Glomerular endothelial cell (primary cell): ENCODE measurements around the gene SNAPC3. TPM values are rescaled to one million over a fixed set of nuclear protein-coding genes. Genes with fewer than 3 reads are reported as not detected.
A peak's percentile ranks its signal among the peaks of the same experiment; 100 is the strongest.

Source experiments
- DNase-seq: peaks from one replicate; pipeline ENCODE4 v3.0.0-alpha.2; 2011; ENCODE audit warnings: low read depth, low spot score; ENCODE audit errors: extremely low read depth
- total RNA-seq: library from RNA; depleted of rRNA; stranded (reverse); fragments of >200 nt; gene quantifications from 2 replicates; pipeline ENCODE4 v1.2.3, GENCODE V29; 2015

SNAPC3 gene
- total RNA-seq, 1 donor from 2014 or later, result 35.2 TPM

- DNase-seq, result no peak
These were observed 63.4 kb downstream of the SNAPC3 start for GRCh38 chr9:15485836-15486666.

GRCh38 chr9:15491950-15492349, 69.3 kb downstream of the SNAPC3 start:
- DNase-seq, result no peak

GRCh38 chr9:15492485-15493150, 69.9 kb downstream of the SNAPC3 start:
- DNase-seq, result no peak

GRCh38 chr9:15498246-15498995, 75.7 kb downstream of the SNAPC3 start:
- DNase-seq, result no peak

GRCh38 chr9:15499139-15499538, 76.5 kb downstream of the SNAPC3 start:
- no peak for DNase-seq

- no peak for DNase-seq
These were observed 78.5 kb downstream of the SNAPC3 start for GRCh38 chr9:15501179-15501578.

GRCh38 chr9:15501803-15502202, 79.1 kb downstream of the SNAPC3 start:
- no peak for DNase-seq

- DNase-seq, result no peak
These were observed 83.2 kb downstream of the SNAPC3 start for GRCh38 chr9:15505921-15506320.

- no peak for DNase-seq
These were observed 87.5 kb downstream of the SNAPC3 start for GRCh38 chr9:15509931-15510788.

- DNase-seq, result peak; percentile 41
These were observed 88.3 kb downstream of the SNAPC3 start, which contains the start of gene PSIP1 for GRCh38 chr9:15510789-15511575. Gene PSIP1, minus strand, starts transcription at chr9:15510970. Its CDS starts 782 bp downstream, at chr9:15510188.

Other genes with a start within 250 kb of the SNAPC3 start
- 3.6 and 5.1 TPM in 2 replicates for gene TTC39B, start 115.7 kb upstream of the SNAPC3 start, total RNA-seq
- 25.8 and 48.4 TPM in 2 replicates for gene PSIP1, start 88.1 kb downstream of the SNAPC3 start, total RNA-seq
- gene CCDC171, start 130.2 kb downstream of the SNAPC3 start, total RNA-seq, result 0.58 TPM in 2 replicates